ENCODE data around the gene PDE5A. TPM values are rescaled to one million over a fixed set of nuclear protein-coding genes. Genes with fewer than 3 reads are reported as not detected.

The PDE5A gene
- total RNA-seq, result 1 to 10 TPM in 1 of 2 donors, under 1 TPM in 1; 0.67 to 1.0 TPM

GRCh38 chr4:119628281-119629141, at the start of gene PDE5A:
Gene PDE5A (minus strand): TSS chr4:119628804. CDS start chr4:119628671, 133 bp downstream.

Small RNAs within 50 kb of the gene (small RNA-seq; reads per million reads assigned to genes)
- gene RF00614, result 0 reads per million in 2 donors

Measured in melanocyte of skin (primary cell).